ENCODE measurements around the gene HDHD2.

The HDHD2 gene

GRCh38 chr18:47075098-47075883 lies 75.0 kb downstream of the HDHD2 start:
- in situ Hi-C loops (cut with MboI; ENCODE audit: low sequenced_read_pairs): no loop called here

- in situ Hi-C loops (cut with MboI; ENCODE audit: low sequenced_read_pairs): no loop called here
Measured at GRCh38 chr18:47067648-47068047, 82.7 kb downstream of the HDHD2 start.

DNA sequence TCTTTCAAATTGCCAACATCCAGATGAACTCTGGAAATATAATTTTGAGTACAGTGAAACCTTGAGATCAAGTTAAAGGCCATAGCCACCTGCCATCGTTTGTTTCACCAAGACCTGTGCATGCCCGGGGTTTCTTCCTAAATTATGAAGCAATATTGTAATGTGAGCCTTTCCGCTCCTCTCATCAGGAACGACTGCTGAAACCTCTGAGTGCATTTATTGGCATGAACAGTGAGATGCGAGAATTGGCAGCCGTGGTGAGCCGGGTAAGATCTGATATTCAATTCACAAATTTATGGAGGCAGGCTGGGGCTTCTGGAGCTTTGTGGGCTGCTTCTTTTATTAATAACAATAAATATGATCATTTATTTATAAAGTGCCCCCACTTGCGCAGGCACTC lies 87.2 kb downstream of the HDHD2 start:
- in situ Hi-C loops (cut with MboI; ENCODE audit: low sequenced_read_pairs): no loop called here

- in situ Hi-C loops (cut with MboI; ENCODE audit: low sequenced_read_pairs): no loop called here
Measured at GRCh38 chr18:47062471-47062870, 87.8 kb downstream of the HDHD2 start.

Measured in HL-60/S4 treated with phorbol 12-myristate 13-acetate at 8.2 ng/mL for 4 days and 3 days (cell line).